ENCODE results near the gene CTXND1. TPM values are rescaled to one million over a fixed set of nuclear protein-coding genes. Genes with fewer than 3 reads are reported as not detected.

Gene CTXND1
- 0.04 to 0.05 TPM in 2 of 3 replicates, not detected in the other for total RNA-seq (2021)
- Bru-seq, nascent RNA: percentile 8 among the genes with signal in this experiment
- long read RNA-seq, experiment 1: 0 reads
- long read RNA-seq, experiment 2: 0 reads
- long read RNA-seq, experiment 3: 0 reads

- H3K9me3 Mint-ChIP-seq: no peaks in the 10 kb centered on the region
- H3K36me3 Mint-ChIP-seq: no peaks in the 10 kb centered on the region
- peaks cover 63% of the 10 kb centered on the region for H3K27me3 Mint-ChIP-seq (ENCODE audit: low read depth)
- DNase-seq (ENCODE audit: low spot score) (peak; percentile 48), ATAC-seq (peak; percentile 70)
- H3K27ac Mint-ChIP-seq: no peak within 1 kb of the TSS
- ChIA-PET CTCF (interaction anchor here (0.6 to 1.0 kb wide), 3 partner anchors 58 to 846 kb away, joined by 3 read pairs; no protein-coding TSS in a partner anchor), POLR2A (no interaction called here)
- TF ChIP-seq NR2C2 (CRISPR knock-in tag; IDR thresholded peaks at IDR 0.05): no peak
- no peak for TF ChIP-seq ESRRA (CRISPR knock-in tag; IDR thresholded peaks at IDR 0.05; ENCODE audit: borderline replicate concordance)
- TF ChIP-seq, protein P1, sequence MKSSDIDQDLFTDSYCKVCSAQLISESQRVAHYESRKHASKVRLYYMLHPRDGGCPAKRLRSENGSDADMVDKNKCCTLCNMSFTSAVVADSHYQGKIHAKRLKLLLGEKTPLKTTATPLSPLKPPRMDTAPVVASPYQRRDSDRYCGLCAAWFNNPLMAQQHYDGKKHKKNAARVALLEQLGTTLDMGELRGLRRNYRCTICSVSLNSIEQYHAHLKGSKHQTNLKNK (CRISPR knock-in tag; IDR thresholded peaks at IDR 0.05): no peak
- TF ChIP-seq MXD4 (CRISPR knock-in tag; IDR thresholded peaks at IDR 0.05; ENCODE audit: borderline replicate concordance): no peak
- TF ChIP-seq OVOL2 (CRISPR knock-in tag; IDR thresholded peaks at IDR 0.05; ENCODE audit: borderline replicate concordance): no peak
- TF ChIP-seq, protein P2, sequence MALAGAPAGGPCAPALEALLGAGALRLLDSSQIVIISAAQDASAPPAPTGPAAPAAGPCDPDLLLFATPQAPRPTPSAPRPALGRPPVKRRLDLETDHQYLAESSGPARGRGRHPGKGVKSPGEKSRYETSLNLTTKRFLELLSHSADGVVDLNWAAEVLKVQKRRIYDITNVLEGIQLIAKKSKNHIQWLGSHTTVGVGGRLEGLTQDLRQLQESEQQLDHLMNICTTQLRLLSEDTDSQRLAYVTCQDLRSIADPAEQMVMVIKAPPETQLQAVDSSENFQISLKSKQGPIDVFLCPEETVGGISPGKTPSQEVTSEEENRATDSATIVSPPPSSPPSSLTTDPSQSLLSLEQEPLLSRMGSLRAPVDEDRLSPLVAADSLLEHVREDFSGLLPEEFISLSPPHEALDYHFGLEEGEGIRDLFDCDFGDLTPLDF (CRISPR knock-in tag; IDR thresholded peaks at IDR 0.05): no peak
- TF ChIP-seq, protein P3, sequence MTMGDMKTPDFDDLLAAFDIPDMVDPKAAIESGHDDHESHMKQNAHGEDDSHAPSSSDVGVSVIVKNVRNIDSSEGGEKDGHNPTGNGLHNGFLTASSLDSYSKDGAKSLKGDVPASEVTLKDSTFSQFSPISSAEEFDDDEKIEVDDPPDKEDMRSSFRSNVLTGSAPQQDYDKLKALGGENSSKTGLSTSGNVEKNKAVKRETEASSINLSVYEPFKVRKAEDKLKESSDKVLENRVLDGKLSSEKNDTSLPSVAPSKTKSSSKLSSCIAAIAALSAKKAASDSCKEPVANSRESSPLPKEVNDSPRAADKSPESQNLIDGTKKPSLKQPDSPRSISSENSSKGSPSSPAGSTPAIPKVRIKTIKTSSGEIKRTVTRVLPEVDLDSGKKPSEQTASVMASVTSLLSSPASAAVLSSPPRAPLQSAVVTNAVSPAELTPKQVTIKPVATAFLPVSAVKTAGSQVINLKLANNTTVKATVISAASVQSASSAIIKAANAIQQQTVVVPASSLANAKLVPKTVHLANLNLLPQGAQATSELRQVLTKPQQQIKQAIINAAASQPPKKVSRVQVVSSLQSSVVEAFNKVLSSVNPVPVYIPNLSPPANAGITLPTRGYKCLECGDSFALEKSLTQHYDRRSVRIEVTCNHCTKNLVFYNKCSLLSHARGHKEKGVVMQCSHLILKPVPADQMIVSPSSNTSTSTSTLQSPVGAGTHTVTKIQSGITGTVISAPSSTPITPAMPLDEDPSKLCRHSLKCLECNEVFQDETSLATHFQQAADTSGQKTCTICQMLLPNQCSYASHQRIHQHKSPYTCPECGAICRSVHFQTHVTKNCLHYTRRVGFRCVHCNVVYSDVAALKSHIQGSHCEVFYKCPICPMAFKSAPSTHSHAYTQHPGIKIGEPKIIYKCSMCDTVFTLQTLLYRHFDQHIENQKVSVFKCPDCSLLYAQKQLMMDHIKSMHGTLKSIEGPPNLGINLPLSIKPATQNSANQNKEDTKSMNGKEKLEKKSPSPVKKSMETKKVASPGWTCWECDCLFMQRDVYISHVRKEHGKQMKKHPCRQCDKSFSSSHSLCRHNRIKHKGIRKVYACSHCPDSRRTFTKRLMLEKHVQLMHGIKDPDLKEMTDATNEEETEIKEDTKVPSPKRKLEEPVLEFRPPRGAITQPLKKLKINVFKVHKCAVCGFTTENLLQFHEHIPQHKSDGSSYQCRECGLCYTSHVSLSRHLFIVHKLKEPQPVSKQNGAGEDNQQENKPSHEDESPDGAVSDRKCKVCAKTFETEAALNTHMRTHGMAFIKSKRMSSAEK (CRISPR knock-in tag; IDR thresholded peaks at IDR 0.05; ENCODE audit: borderline replicate concordance): no peak
- no peak for TF ChIP-seq ZBTB21 (CRISPR knock-in tag; IDR thresholded peaks at IDR 0.05; ENCODE audit: borderline replicate concordance)
- TF ChIP-seq, protein P4, sequence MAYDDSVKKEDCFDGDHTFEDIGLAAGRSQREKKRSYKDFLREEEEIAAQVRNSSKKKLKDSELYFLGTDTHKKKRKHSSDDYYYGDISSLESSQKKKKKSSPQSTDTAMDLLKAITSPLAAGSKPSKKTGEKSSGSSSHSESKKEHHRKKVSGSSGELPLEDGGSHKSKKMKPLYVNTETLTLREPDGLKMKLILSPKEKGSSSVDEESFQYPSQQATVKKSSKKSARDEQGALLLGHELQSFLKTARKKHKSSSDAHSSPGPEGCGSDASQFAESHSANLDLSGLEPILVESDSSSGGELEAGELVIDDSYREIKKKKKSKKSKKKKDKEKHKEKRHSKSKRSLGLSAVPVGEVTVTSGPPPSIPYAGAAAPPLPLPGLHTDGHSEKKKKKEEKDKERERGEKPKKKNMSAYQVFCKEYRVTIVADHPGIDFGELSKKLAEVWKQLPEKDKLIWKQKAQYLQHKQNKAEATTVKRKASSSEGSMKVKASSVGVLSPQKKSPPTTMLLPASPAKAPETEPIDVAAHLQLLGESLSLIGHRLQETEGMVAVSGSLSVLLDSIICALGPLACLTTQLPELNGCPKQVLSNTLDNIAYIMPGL (CRISPR knock-in tag; IDR thresholded peaks at IDR 0.05): no peak
- TF ChIP-seq JUN (CRISPR knock-in tag; IDR thresholded peaks at IDR 0.05): no peak
- no peak for TF ChIP-seq TEAD1 (CRISPR knock-in tag; IDR thresholded peaks at IDR 0.05)
- no peak for TF ChIP-seq ELF4 (CRISPR knock-in tag; IDR thresholded peaks at IDR 0.05; ENCODE audit: low read depth)
- no peak for TF ChIP-seq ZNF396 (CRISPR knock-in tag; IDR thresholded peaks at IDR 0.05; ENCODE audit: borderline replicate concordance)
- no peak for TF ChIP-seq ERG (CRISPR knock-in tag; IDR thresholded peaks at IDR 0.05)
- TF ChIP-seq RELA (CRISPR knock-in tag; IDR thresholded peaks at IDR 0.05; ENCODE audit: borderline replicate concordance): no peak
- TF ChIP-seq, protein P5, sequence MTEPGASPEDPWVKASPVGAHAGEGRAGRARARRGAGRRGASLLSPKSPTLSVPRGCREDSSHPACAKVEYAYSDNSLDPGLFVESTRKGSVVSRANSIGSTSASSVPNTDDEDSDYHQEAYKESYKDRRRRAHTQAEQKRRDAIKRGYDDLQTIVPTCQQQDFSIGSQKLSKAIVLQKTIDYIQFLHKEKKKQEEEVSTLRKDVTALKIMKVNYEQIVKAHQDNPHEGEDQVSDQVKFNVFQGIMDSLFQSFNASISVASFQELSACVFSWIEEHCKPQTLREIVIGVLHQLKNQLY (CRISPR knock-in tag; IDR thresholded peaks at IDR 0.05): no peak
- peaks cover 4% of the 10 kb centered on the region for H3K4me1 Mint-ChIP-seq
- H3K4me3 Mint-ChIP-seq: peak within 1 kb of the TSS; percentile 73
Observed at GRCh38 chr15:80252121-80252518, at the start of gene CTXND1. CTXND1 (minus strand) TSS chr15:80252213; CDS start chr15:80201949, 50,264 bp downstream.

All from WTC11 (cell line).